ENCODE results near the gene CFAP119.

Gene CFAP119

GRCh38 chr16:30722916-30723315 is 38.9 kb downstream of the CFAP119 start:
- H3K4me3 ChIP-seq (ENCODE audit: control insufficient read depth, low read depth, low read length), result no peak overlapping the region
- no peak for DNase-seq (ENCODE audit: low read depth)
- TF ChIP-seq CTCF (IDR thresholded peaks at IDR 0.05; ENCODE audit: control insufficient read depth, insufficient read depth, low read depth, low read length, missing control alignments), result no peak

- no peak for DNase-seq (ENCODE audit: low read depth)
- no peak for TF ChIP-seq CTCF (IDR thresholded peaks at IDR 0.05; ENCODE audit: control insufficient read depth, insufficient read depth, low read depth, low read length, missing control alignments)
- H3K4me3 ChIP-seq (ENCODE audit: control insufficient read depth, low read depth, low read length), result no peak overlapping the region
These were observed 39.4 kb downstream of the CFAP119 start for GRCh38 chr16:30722443-30722842.

GRCh38 chr16:30721606-30722005 is 40.3 kb downstream of the CFAP119 start:
- no peak for DNase-seq (ENCODE audit: low read depth)
- no peak for TF ChIP-seq CTCF (IDR thresholded peaks at IDR 0.05; ENCODE audit: control insufficient read depth, insufficient read depth, low read depth, low read length, missing control alignments)
- no peak overlapping the region for H3K4me3 ChIP-seq (ENCODE audit: control insufficient read depth, low read depth, low read length)

GRCh38 chr16:30721167-30721566 is 40.7 kb downstream of the CFAP119 start:
- no peak for DNase-seq (ENCODE audit: low read depth)
- TF ChIP-seq CTCF (IDR thresholded peaks at IDR 0.05; ENCODE audit: control insufficient read depth, insufficient read depth, low read depth, low read length, missing control alignments), result no peak
- no peak overlapping the region for H3K4me3 ChIP-seq (ENCODE audit: control insufficient read depth, low read depth, low read length)

- no peak overlapping the region for H3K4me3 ChIP-seq (ENCODE audit: control insufficient read depth, low read depth, low read length)
- DNase-seq (ENCODE audit: low read depth), result no peak
- TF ChIP-seq CTCF (IDR thresholded peaks at IDR 0.05; ENCODE audit: control insufficient read depth, insufficient read depth, low read depth, low read length, missing control alignments), result no peak
These were observed 41.2 kb downstream of the CFAP119 start for GRCh38 chr16:30720694-30721093.

- no peak for DNase-seq (ENCODE audit: low read depth)
- TF ChIP-seq CTCF (IDR thresholded peaks at IDR 0.05; ENCODE audit: control insufficient read depth, insufficient read depth, low read depth, low read length, missing control alignments), result no peak
- H3K4me3 ChIP-seq (ENCODE audit: control insufficient read depth, low read depth, low read length), result no peak overlapping the region
These were observed 41.8 kb downstream of the CFAP119 start for GRCh38 chr16:30720086-30720485.

Data from AG09309 (cell line).